K562 (cell line): Measurements from ENCODE around the gene ANP32B. TPM values are rescaled to one million over a fixed set of nuclear protein-coding genes. Genes with fewer than 3 reads are reported as not detected.
A peak's percentile ranks its signal among the peaks of the same experiment; 100 is the strongest.

Source experiments
- ATF4 ChIP-seq: fragments of 450-650 bp; formaldehyde crosslinking; IDR thresholded peaks from 2 replicates; pipeline ENCODE4 v1.4.0; 2022; ENCODE audit warnings: mild to moderate bottlenecking, moderate library complexity
- CHD4 ChIP-seq: fragments of 200-600 bp; sonication (generic); IDR thresholded peaks from 3 replicates; pipeline ENCODE4 v1.6.1; 2012; ENCODE audit warnings: low read depth, mild to moderate bottlenecking, mixed read lengths, low read length, inconsistent platforms; ENCODE audit not compliant: insufficient read depth, insufficient replicate concordance, poor library complexity, severe bottlenecking
- GATAD2B ChIP-seq: fragments of 450-650 bp; IDR thresholded peaks from 2 replicates; pipeline ENCODE4 v1.6.1; 2017; ENCODE audit warnings: mild to moderate bottlenecking, borderline replicate concordance
- HDAC8 ChIP-seq: fragments of 450-650 bp; IDR thresholded peaks from 2 replicates; pipeline ENCODE4 v1.6.1; 2016; ENCODE audit warnings: mild to moderate bottlenecking, missing genetic modification characterization, moderate library complexity, missing compliant biosample characterization
- HDGF ChIP-seq: fragments of 450-650 bp; IDR thresholded peaks from 2 replicates; pipeline ENCODE4 v1.6.1; 2016
- HNRNPLL ChIP-seq: fragments of 200-400 bp; formaldehyde crosslinking; IDR thresholded peaks from 2 replicates; pipeline ENCODE4 v1.6.1; 2017; ENCODE audit warnings: low read length, low read depth, mild to moderate bottlenecking; ENCODE audit not compliant: poor library complexity, severe bottlenecking
- ILK ChIP-seq: fragments of 450-650 bp; IDR thresholded peaks from 2 replicates; pipeline ENCODE4 v1.6.1; 2016; ENCODE audit warnings: missing genetic modification characterization, low read depth, mild to moderate bottlenecking, missing compliant biosample characterization, moderate library complexity, borderline replicate concordance
- MEF2D ChIP-seq: conservative IDR thresholded peaks from 2 replicates; pipeline ENCODE4 v1.6.1; 2016; ENCODE audit warnings: low read depth, missing genetic modification characterization, missing compliant biosample characterization
- NCOA4 ChIP-seq: fragments of 450-650 bp; IDR thresholded peaks from 2 replicates; pipeline ENCODE4 v1.6.1; 2018; ENCODE audit warnings: mild to moderate bottlenecking; ENCODE audit not compliant: partially characterized antibody
- NEUROD1 ChIP-seq: fragments of 150-350 bp; IDR thresholded peaks from 2 replicates; pipeline ENCODE4 v1.6.1; 2014; ENCODE audit warnings: borderline replicate concordance, low read length, low read depth; ENCODE audit not compliant: partially characterized antibody
- PYGO2 ChIP-seq: fragments of 450-650 bp; IDR thresholded peaks from 2 replicates; pipeline ENCODE4 v1.6.1; 2016; ENCODE audit warnings: mild to moderate bottlenecking, missing genetic modification characterization, moderate library complexity, missing compliant biosample characterization
- RBM14 ChIP-seq: fragments of 200-400 bp; formaldehyde crosslinking; IDR thresholded peaks from 2 replicates; pipeline ENCODE4 v1.6.1; 2018; ENCODE audit warnings: low read depth, mild to moderate bottlenecking, low read length, moderate library complexity, borderline replicate concordance; ENCODE audit not compliant: insufficient read depth
- SAFB ChIP-seq: fragments of 200-400 bp; formaldehyde crosslinking; IDR thresholded peaks from 2 replicates; pipeline ENCODE4 v1.6.1; 2017; ENCODE audit warnings: low read depth, low read length, borderline replicate concordance
- STAT5A ChIP-seq: IDR thresholded peaks from 2 replicates; pipeline ENCODE4 v1.6.1; 2012; ENCODE audit warnings: low read length, inconsistent platforms, borderline replicate concordance
- ZBTB5 ChIP-seq: fragments of 450-650 bp; IDR thresholded peaks from 2 replicates; pipeline ENCODE4 v1.6.1; 2017; ENCODE audit warnings: antibody characterized with exemption
- ZNF592 ChIP-seq: fragments of 450-650 bp; IDR thresholded peaks from 2 replicates; pipeline ENCODE4 v1.6.1; 2017; ENCODE audit warnings: antibody characterized with exemption, mild to moderate bottlenecking
- polyA plus RNA-seq, 8 experiments: library from polyadenylated mRNA; depleted of rRNA in 4 of 8; stranded (reverse) in 5 of 8; unstranded in 3 of 8; fragments of >200 nt; fragmentation: Nextera tagmentation in 2 of 8; fragmentation: Illumina TruSeq in 1 of 8; extraction: Ambion mirVana in 2 of 8; extraction: Trizol in 1 of 8; gene quantifications; 2 replicates each; pipeline versions ENCODE4 v1.2.1 to v1.2.3, GENCODE V29; 2011 to 2014; ENCODE audit warnings: inconsistent platforms in 1 of 8, missing spikeins in 1 of 8
- total RNA-seq, 7 experiments: library from RNA; depleted of rRNA in 6 of 7; stranded (reverse); fragments of >200 nt in 6 of 7; fragmentation: Illumina TruSeq in 2 of 7; extraction: Trizol in 2 of 7; gene quantifications; 2 replicates each; pipeline versions ENCODE4 v1.2.1 to v1.2.3, GENCODE V29; 2011 to 2021; ENCODE audit warnings: low replicate concordance in 1 of 7
- TF ChIP-seq, protein P1 (sequence below): fragments of 450-650 bp; formaldehyde crosslinking; IDR thresholded peaks from 2 replicates; pipeline ENCODE4 v1.4.0; 2022; ENCODE audit warnings: missing genetic modification characterization
- TF ChIP-seq, protein P2 (sequence below): fragments of 450-650 bp; conservative IDR thresholded peaks from 2 replicates; pipeline ENCODE4 v1.6.1; 2016; ENCODE audit warnings: missing genetic modification characterization, low read depth, mild to moderate bottlenecking, missing compliant biosample characterization, moderate library complexity

The ANP32B gene
- total and polyA plus RNA-seq, 9 of the 15 experiments (the other 6 are each of a cell fraction or from before 2014, with no cell fraction given): 68.9 to 815 (median 141) TPM

- TF ChIP-seq RBM14 (no peak), ILK (tag) (no peak), GATAD2B (no peak), MEF2D (peak; percentile 58; the same call in 1 of the 2 replicates), CHD4 (no peak), ATF4 (CRISPR knock-in tag) (no peak), HNRNPLL (no peak), NEUROD1 (no peak), NCOA4 (no peak), ZBTB5 (no peak), SAFB (no peak), STAT5A (no peak), PYGO2 (tag) (0 out of 2 replicates have a peak, but pooled peaks have one; percentile 36), HDGF (no peak), ZNF592 (peak; percentile 63), HDAC8 (tag) (0 out of 2 replicates have a peak, but pooled peaks have one; percentile 20)
- TF ChIP-seq, protein P1, sequence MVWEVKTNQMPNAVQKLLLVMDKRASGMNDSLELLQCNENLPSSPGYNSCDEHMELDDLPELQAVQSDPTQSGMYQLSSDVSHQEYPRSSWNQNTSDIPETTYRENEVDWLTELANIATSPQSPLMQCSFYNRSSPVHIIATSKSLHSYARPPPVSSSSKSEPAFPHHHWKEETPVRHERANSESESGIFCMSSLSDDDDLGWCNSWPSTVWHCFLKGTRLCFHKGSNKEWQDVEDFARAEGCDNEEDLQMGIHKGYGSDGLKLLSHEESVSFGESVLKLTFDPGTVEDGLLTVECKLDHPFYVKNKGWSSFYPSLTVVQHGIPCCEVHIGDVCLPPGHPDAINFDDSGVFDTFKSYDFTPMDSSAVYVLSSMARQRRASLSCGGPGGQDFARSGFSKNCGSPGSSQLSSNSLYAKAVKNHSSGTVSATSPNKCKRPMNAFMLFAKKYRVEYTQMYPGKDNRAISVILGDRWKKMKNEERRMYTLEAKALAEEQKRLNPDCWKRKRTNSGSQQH (CRISPR knock-in tag): no peak
- TF ChIP-seq, protein P2, sequence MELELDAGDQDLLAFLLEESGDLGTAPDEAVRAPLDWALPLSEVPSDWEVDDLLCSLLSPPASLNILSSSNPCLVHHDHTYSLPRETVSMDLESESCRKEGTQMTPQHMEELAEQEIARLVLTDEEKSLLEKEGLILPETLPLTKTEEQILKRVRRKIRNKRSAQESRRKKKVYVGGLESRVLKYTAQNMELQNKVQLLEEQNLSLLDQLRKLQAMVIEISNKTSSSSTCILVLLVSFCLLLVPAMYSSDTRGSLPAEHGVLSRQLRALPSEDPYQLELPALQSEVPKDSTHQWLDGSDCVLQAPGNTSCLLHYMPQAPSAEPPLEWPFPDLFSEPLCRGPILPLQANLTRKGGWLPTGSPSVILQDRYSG: no peak; the same call in 1 of the 2 replicates
These were observed 23.6 kb upstream of the ANP32B start (continued) for GRCh38 chr9:97959585-97959984.
